Psoas muscle (tissue), 8 donors: Measurements from ENCODE around the gene SLC9A2. TPM values are rescaled to one million over a fixed set of nuclear protein-coding genes. Genes with fewer than 3 reads are reported as not detected.
A peak's percentile ranks its signal among the peaks of the same experiment; 100 is the strongest.

Source experiments
- ATAC-seq, 4 donors: fragments of 200-7000 bp; cut with Tn5 transposase; one replicate each; pipeline ENCODE4 v1.9.1; 2020; ENCODE audit warnings: moderate library complexity in 3 of 4, mild to moderate bottlenecking in 2 of 4
- DNase-seq, 2 donors: peaks; one replicate each; pipeline ENCODE4 v3.0.0-alpha.2; 2020
- H3K27ac ChIP-seq: fragments of 200-600 bp; one replicate; pipeline ENCODE4 v1.8.0; 2022
- H3K27me3 ChIP-seq, 3 donors: fragments of 200-600 bp in 1 of 3; one replicate each; pipeline versions ENCODE4 v1.6.1 to v1.8.0; 2013 to 2022; ENCODE audit warnings: low read length in 2 of 3, mild to moderate bottlenecking in 2 of 3, moderate library complexity in 1 of 3; ENCODE audit not compliant: insufficient read depth in 3 of 3
- H3K36me3 ChIP-seq, 2 donors: fragments of 200-600 bp in 1 of 2; one replicate each; pipeline versions ENCODE4 v1.6.1 to v1.8.0; 2013 to 2022; ENCODE audit warnings: low read depth in 1 of 2, mild to moderate bottlenecking in 1 of 2, moderate library complexity in 1 of 2; ENCODE audit not compliant: insufficient read depth in 1 of 2
- H3K4me1 ChIP-seq: fragments of 200-600 bp; one replicate; pipeline ENCODE4 v1.8.0; 2022
- H3K4me3 ChIP-seq: fragments of 200-600 bp; one replicate; pipeline ENCODE4 v1.8.0; 2022; ENCODE audit warnings: mild to moderate bottlenecking
- H3K9me3 ChIP-seq: fragments of 200-600 bp; one replicate; pipeline ENCODE4 v1.8.0; 2022
- CTCF ChIP-seq: fragments of 200-600 bp; IDR thresholded peaks from one replicate; pipeline ENCODE4 v1.8.0; 2022; ENCODE audit warnings: antibody characterized with exemption
- WGBS, 3 donors: extraction: QIAGEN DNeasy Blood & Tissue Kit; methylation state at CpG; one replicate each; pipeline versions ENCODE4 v1.1.6 to v1.1.7; 2013; 5-methylcytosine and 5-hydroxymethylcytosine counted together
- intact Hi-C, 2 donors: fragments of 100-400 bp; cut with DNase I; formaldehyde crosslinking; loops; one replicate each; pipeline versions ENCODE4 v1.11.0 to v1.14.2; 2022
- polyA plus RNA-seq, 3 donors: library from polyadenylated mRNA; stranded (reverse); fragments of 200-250 nt; gene quantifications; one replicate each; pipeline ENCODE4 v1.2.3, GENCODE V29; 2013
- total RNA-seq, 4 donors: library from RNA; stranded (reverse); fragmentation: NEBNext Ultra II Directional in 2 of 4; extraction: Animal tissue kit (Norgen Biotek cat#: 25700) in 2 of 4; gene quantifications; one replicate each; pipeline versions ENCODE4 v1.2.1 to v1.2.4, GENCODE V29; 2021 to 2023
- donor health status: healthy with polysubstance abuse.
- donor health status: DM: no; HTN: no; CAD: no; lungs with moderate emphysema.
- donor health status: Bipolar disorder and iron deficiency.
- donor health status: healthy.
- donor health status: DM: yes; HTN: yes; CAD: no.
- donor health status: DM: no; HTN: no; CAD: no.
- donor health status: DM: no; HTN: no; CAD: no.
- donor health status: DM: yes; HTN: yes; CAD: no.

Gene SLC9A2
- total and polyA plus RNA-seq, 7 donors: 0.81 to 9.3 (median 6.3) TPM

DNA sequence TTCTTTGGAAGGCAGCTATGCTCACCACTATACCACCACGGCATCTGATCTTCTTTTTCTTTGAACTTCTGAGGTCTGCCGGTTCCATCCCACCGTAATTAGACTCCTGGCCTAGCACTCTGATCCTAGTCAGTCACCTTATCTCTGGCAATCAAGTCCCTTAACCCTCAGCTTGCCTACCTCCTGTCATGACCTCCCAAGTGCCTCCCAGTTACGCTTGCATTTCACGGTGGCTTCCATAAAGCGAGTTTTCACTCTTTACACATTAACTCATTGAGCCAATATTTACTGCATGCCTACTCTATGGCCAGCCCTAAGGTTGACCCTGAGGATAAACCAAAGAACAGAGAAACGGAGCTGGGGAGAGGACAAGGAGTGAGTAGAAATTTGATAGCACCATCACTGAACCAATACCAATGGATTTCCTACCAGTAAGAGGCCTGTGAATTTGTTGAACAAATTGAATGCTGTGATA lies 104.7 kb downstream of the SLC9A2 start:
- Histone ChIP-seq H3K4me1 (no peaks in the 10 kb centered on the region), H3K27me3 (no peaks in the 10 kb centered on the region), H3K36me3 (peaks cover 7 to 79% of the 10 kb centered on the region in 2 donors), H3K9me3 (no peaks in the 10 kb centered on the region), H3K4me3 (no peak overlapping the region), H3K27ac (no peak overlapping the region)
- WGBS, 3 donors: 49 to 60% (median 52%) methylated on average over 7 of the region's 7 CpGs
- no peak for TF ChIP-seq CTCF
- intact Hi-C loops: no loop called here
- ATAC-seq: no peak
- DNase-seq: no peak

DNA sequence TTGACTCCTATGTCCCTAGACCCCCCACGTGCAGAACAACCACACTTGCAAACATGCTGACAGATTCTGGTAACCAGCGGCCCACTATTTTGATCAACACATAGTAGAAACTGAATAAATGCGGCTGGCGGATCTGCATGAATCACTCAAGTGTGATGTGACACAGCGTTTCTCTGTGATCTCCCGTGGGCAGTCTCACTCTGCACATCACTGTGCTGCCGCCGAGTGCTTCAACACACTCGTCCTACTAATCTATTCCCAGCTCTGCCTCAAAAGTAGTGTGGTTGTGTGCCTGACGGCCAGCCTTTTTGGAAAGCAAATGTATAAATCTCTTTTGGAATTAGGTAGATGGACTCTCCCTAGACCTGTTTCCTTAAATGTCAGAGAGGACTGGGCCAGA lies 105.2 kb downstream of the SLC9A2 start:
- Histone ChIP-seq H3K36me3 (peaks cover 7 to 74% of the 10 kb centered on the region in 2 donors), H3K27ac (no peak overlapping the region), H3K27me3 (no peaks in the 10 kb centered on the region), H3K4me1 (no peaks in the 10 kb centered on the region), H3K4me3 (no peak overlapping the region), H3K9me3 (no peaks in the 10 kb centered on the region)
- WGBS, 3 donors: 90 to 91% (median 90%) methylated on average over 10 of the region's 10 CpGs
- ATAC-seq (no peak), DNase-seq (no peak)
- no peak for TF ChIP-seq CTCF
- intact Hi-C loops: no loop called here

GRCh38 chr2:102726128-102727087 lies 107.1 kb downstream of the SLC9A2 start:
- Histone ChIP-seq H3K36me3 (peaks cover 4 to 72% of the 10 kb centered on the region in 2 donors), H3K27me3 (no peaks in the 10 kb centered on the region), H3K4me3 (no peak overlapping the region), H3K9me3 (no peaks in the 10 kb centered on the region), H3K4me1 (no peaks in the 10 kb centered on the region), H3K27ac (peak overlapping the region; percentile 17)
- DNase-seq (no peak), ATAC-seq (peak in 3 of 4 donors; percentile 29 to 65 (median 34))
- 73 to 77% (median 74%) methylated on average over 15 of the region's 15 CpGs for whole genome bisulfite sequencing, 3 donors
- intact Hi-C loops: no loop called here
- no peak for TF ChIP-seq CTCF

DNA sequence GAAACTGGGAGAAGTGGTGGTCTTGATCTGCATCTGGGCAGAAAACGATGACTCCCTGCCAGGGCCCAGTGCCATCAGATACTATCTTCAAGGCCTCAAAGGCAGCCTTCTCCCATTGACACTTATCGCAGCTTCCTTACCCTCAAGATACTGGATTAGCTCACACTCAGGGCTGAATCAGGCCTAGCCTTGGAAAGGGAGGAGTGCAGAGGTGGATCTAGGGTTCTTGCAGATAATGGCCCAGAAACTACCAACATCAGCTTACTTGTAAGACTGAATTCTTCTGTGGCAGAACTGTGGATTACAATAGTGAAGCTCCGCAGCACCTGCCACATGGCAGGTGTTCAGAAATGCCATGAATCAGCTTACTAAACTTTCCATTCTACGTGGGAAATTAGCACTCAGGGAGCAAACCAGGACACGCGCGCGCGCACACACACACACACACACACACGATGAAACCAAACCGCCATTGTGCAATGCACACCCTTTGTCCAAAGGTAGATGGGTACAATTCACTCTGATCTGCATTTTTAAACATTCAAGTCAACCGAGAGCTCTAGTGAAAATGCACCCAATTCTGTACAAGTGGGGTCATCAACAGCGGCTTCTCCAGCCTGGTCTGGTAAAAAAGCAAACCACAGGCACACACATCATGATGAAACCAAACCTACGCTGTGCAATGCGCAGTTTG lies 116.2 kb downstream of the SLC9A2 start:
- H3K4me3 ChIP-seq: peak overlapping the region; percentile 96
- peak overlapping the region; percentile 90 for H3K27ac ChIP-seq
- ATAC-seq: peak; percentile 40 to 73 (median 53)
- intact Hi-C loops: no loop called here
- peaks cover 0 to 17% of the 10 kb centered on the region in 2 donors for H3K36me3 ChIP-seq
- no peak for TF ChIP-seq CTCF
- H3K9me3 ChIP-seq: no peaks in the 10 kb centered on the region
- 49 to 54% (median 53%) methylated on average over 15 of the region's 15 CpGs for WGBS, 3 donors
- peaks cover 13% of the 10 kb centered on the region for H3K4me1 ChIP-seq
- peak in 1 of 2 donors; percentile 18 for DNase-seq
- no peaks in the 10 kb centered on the region for H3K27me3 ChIP-seq
